Measurements from ENCODE around the gene GP1BA. TPM values are rescaled to one million over a fixed set of nuclear protein-coding genes. Genes with fewer than 3 reads are reported as not detected.
A peak's percentile ranks its signal among the peaks of the same experiment; 100 is the strongest.

GP1BA gene
- total RNA-seq, 1 experiment from 2014 or later: not detected

- TF ChIP-seq ERG (CRISPR knock-in tag; IDR thresholded peaks at IDR 0.05) (no peak), GABPB1 (CRISPR knock-in tag; IDR thresholded peaks at IDR 0.05) (0 out of 2 replicates have a peak, but pooled peaks have one; percentile 2), FOXP1 (CRISPR knock-in tag; IDR thresholded peaks at IDR 0.05; ENCODE audit: borderline replicate concordance) (peak; percentile 64; the same call in 1 of the 2 replicates), ZNF138 (CRISPR knock-in tag; conservative IDR thresholded peaks at IDR 0.05) (no peak), RELA (CRISPR knock-in tag; IDR thresholded peaks at IDR 0.05; ENCODE audit: borderline replicate concordance) (no peak), ATF1 (CRISPR knock-in tag; IDR thresholded peaks at IDR 0.05) (no peak), JUN (CRISPR knock-in tag; IDR thresholded peaks at IDR 0.05) (no peak), CDX4 (CRISPR knock-in tag; IDR thresholded peaks at IDR 0.05; ENCODE audit: borderline replicate concordance) (no peak; the same call in 1 of the 2 replicates), NFYB (CRISPR knock-in tag; conservative IDR thresholded peaks at IDR 0.05; ENCODE audit: low read depth) (no peak; the same call in 1 of the 2 replicates), ZNF281 (CRISPR knock-in tag; IDR thresholded peaks at IDR 0.05) (no peak), STAT6 (CRISPR knock-in tag; conservative IDR thresholded peaks at IDR 0.05; ENCODE audit: low read depth) (no peak), ZBTB21 (CRISPR knock-in tag; IDR thresholded peaks at IDR 0.05; ENCODE audit: borderline replicate concordance) (no peak), ZNF423 (CRISPR knock-in tag; IDR thresholded peaks at IDR 0.05) (no peak), PRRX2 (CRISPR knock-in tag; IDR thresholded peaks at IDR 0.05) (no peak), ZNF317 (CRISPR knock-in tag; IDR thresholded peaks at IDR 0.05; ENCODE audit: borderline replicate concordance, low read depth) (no peak; the same call in 1 of the 2 replicates), TEAD1 (CRISPR knock-in tag; IDR thresholded peaks at IDR 0.05) (0 out of 2 replicates have a peak, but pooled peaks have one; percentile 26)
These were observed 7.9 kb downstream of the GP1BA start, which contains the start of the genes RNF167 and SLC25A11 (continued) for GRCh38 chr17:4939796-4940554.

- ChIA-PET CTCF (interaction anchor here (0.5 to 2.6 kb wide), 16 partner anchors 10 to 498 kb away, joined by 3 to 38 read pairs (median 5); partner anchors contain the start of genes C1QBP, CAMTA2, CHRNE and ENO3), POLR2A (interaction anchor here (0.7 to 2.6 kb wide), 8 partner anchors 8 to 57 kb away, joined by 3 to 38 read pairs (median 3); partner anchors contain the start of genes CHRNE, GP1BA, INCA1 and KIF1C)
- TF ChIP-seq ETV6 (CRISPR knock-in tag; IDR thresholded peaks at IDR 0.05) (peak; percentile 76), SMAD3 (CRISPR knock-in tag; IDR thresholded peaks at IDR 0.05; ENCODE audit: borderline replicate concordance) (0 out of 2 replicates have a peak, but pooled peaks have one; percentile 17), ARID4B (CRISPR knock-in tag; IDR thresholded peaks at IDR 0.05; ENCODE audit: borderline replicate concordance) (no peak)
- Mint-ChIP-seq H3K9me3 (no peaks in the 10 kb centered on the region), H3K4me1 (peaks cover 32% of the 10 kb centered on the region), H3K36me3 (peaks cover 51% of the 10 kb centered on the region), H3K27me3 (ENCODE audit: low read depth) (no peaks in the 10 kb centered on the region), H3K27ac (peak overlapping the region; percentile 98), H3K4me3 (peak overlapping the region; percentile 96)
- peak; percentile 38 for ATAC-seq
- peak; percentile 70 for DNase-seq (ENCODE audit: low spot score)
These were observed 8.7 kb downstream of the GP1BA start for GRCh38 chr17:4940555-4941318.
